ENCODE data around the gene HLA-F.

DNA sequence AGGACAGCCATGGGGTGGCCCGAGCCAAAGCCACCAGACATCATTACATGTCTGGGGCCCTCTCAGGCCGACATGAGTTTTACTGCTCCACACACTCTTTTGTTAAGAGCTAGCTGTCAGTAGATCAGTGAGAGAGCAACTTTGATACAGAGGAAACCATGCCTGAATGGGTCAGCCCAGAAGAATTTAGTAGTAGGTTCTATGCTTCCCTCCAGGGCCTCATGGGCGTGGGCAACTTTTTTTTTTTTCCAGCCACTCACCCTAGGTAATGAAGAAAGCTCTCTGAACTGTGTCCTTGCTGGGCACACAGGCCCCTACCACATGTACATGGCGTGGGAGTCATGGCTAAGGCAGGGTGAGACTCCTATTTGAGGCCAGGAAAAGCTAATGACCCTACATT is 38.8 kb downstream of the HLA-F start:
- TF ChIP-seq POLR2A (IDR thresholded peaks at IDR 0.05; ENCODE audit: low read length) = no peak
- no peak for TF ChIP-seq GATA1 (IDR thresholded peaks at IDR 0.05; ENCODE audit: low read depth, low read length)

Data from erythroblast (primary cell).